Upper lobe of right lung (tissue), 1 donor: ENCODE results near the gene HSPB6. TPM values are rescaled to one million over a fixed set of nuclear protein-coding genes. Genes with fewer than 3 reads are reported as not detected.

Experiments used
- ATAC-seq: fragments of 200-7000 bp; cut with Tn5 transposase; one replicate; pipeline ENCODE4 v1.9.1; 2020; ENCODE audit warnings: mild to moderate bottlenecking, moderate library complexity
- DNase-seq: peaks from one replicate; pipeline ENCODE4 v3.0.0-alpha.2; 2020
- H3K27ac ChIP-seq: fragments of 200-600 bp; one replicate; pipeline ENCODE4 v1.8.0; 2022
- H3K27me3 ChIP-seq: fragments of 200-600 bp; one replicate; pipeline ENCODE4 v1.8.0; 2022; ENCODE audit warnings: mild to moderate bottlenecking
- H3K36me3 ChIP-seq: fragments of 200-600 bp; one replicate; pipeline ENCODE4 v1.8.0; 2022
- H3K4me1 ChIP-seq: fragments of 200-600 bp; one replicate; pipeline ENCODE4 v1.8.0; 2022
- H3K4me3 ChIP-seq: fragments of 200-600 bp; one replicate; pipeline ENCODE4 v1.8.0; 2022; ENCODE audit warnings: mild to moderate bottlenecking
- H3K9me3 ChIP-seq: fragments of 200-600 bp; one replicate; pipeline ENCODE4 v1.8.0; 2022
- CTCF ChIP-seq: fragments of 200-600 bp; IDR thresholded peaks from one replicate; pipeline ENCODE4 v1.8.0; 2022; ENCODE audit warnings: antibody characterized with exemption
- intact Hi-C: fragments of 100-400 bp; cut with DNase I; formaldehyde crosslinking; loops from one replicate; pipeline ENCODE4 v1.11.0; 2022
- total RNA-seq: library from RNA; stranded (reverse); fragmentation: NEBNext Ultra II Directional; extraction: Animal tissue kit (Norgen Biotek cat#: 25700); gene quantifications from one replicate; pipeline ENCODE4 v1.2.1, GENCODE V29; 2021
- donor health status: DM: no; HTN: yes; CAD: no; lungs with severe emphysema.

HSPB6 gene
- total RNA-seq, 1 donor from 2014 or later: 41.3 TPM

DNA sequence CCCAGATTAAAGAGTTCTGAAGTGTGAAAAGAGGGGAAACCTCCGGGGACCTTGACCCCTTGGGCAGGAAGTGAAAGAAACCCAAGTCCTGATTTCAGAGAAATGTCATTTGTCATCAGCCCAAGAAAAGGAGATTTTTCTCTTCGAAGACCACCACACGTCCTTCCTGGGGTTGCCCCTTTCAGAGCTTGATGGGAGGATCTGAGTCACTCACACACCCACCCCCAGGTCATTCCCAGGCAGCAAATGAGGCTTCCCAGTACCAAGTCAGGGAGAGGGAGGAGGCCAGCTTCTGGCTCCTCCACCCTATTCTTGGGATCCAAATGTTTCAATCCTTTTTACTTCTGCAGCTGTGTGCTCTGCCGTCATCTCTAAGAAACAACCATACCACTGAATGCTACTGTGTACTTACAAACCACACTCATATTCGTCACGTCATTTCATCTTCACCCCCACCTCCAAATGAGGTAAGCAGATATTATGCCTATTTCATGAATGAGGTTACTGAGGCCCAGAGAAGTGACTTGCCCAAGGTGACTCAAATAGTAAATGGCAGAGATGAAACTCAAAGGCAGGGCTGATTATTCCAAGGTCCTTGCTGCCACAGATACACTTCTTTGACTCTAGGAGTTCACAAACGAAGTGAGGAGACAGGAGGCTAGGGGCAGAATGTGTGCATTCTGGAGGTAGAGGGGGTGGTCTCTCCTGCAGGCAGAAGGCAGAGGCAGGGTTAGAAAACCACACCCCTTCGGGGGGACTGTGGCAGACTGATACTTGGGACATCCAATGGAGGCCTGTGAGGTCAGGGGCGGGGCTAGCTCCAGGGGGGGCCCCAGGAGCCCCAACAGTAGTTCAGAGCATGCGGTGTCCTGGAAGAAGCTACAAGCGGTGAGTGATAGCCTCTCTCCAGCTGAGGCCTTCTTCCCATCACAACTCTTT is 44.0 kb downstream of the HSPB6 start:
- no peak for ATAC-seq
- no peak overlapping the region for H3K4me3 ChIP-seq
- no peaks in the 10 kb centered on the region for H3K27me3 ChIP-seq
- intact Hi-C loops: no loop called here
- H3K4me1 ChIP-seq: peaks cover 13% of the 10 kb centered on the region
- no peaks in the 10 kb centered on the region for H3K36me3 ChIP-seq
- no peak overlapping the region for H3K27ac ChIP-seq
- no peaks in the 10 kb centered on the region for H3K9me3 ChIP-seq
- no peak for DNase-seq
- TF ChIP-seq CTCF: no peak

DNA sequence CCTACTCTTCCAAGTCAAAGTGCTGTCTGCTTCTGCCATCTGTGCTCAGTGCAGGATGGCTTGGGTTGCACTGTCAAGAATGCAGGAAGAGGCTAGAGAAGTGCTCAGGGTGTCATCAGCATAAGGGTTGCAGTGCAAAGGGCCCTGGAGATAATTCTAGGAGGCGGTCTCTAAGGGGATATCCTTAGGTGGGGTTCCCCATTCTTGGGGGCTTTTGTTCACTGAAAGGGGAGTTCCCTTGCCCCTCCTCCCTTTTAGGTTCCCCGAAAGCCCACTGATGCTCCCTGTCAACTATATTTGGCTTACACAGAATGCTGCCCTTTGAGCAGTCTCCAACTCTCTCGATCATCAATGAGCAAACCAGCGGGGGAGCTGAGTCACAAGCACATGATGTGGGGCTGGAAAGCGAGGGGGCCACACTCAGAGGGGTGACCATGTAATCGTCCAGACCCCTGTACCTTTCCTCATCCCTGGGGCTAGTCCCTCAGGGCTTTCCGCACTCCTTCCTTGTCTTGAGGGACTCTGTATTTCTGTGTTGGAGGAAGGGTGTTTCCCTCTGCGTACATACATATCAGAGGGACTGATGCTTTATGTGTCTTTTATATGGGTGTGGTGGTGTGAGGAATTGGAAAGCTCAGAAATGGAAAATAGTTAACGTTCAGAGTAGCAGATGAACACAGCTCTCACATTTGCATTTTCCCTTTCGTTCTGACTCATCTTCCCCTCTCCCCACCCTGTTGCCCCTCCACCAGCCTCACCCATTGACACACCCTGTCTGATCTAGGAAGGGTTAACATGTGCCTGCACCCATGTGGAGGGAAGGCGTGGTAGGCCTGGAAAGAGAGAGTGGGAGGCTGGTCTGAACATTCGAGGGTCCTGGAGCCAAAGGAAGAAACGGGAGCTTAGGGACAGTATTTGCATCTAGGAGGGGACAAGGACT is 45.8 kb downstream of the HSPB6 start:
- no peak for TF ChIP-seq CTCF
- intact Hi-C loops: no loop called here
- no peak overlapping the region for H3K4me3 ChIP-seq
- DNase-seq: no peak
- no peak for ATAC-seq
- H3K27me3 ChIP-seq: no peaks in the 10 kb centered on the region
- no peak overlapping the region for H3K27ac ChIP-seq
- no peaks in the 10 kb centered on the region for H3K36me3 ChIP-seq
- H3K4me1 ChIP-seq: peaks cover 9% of the 10 kb centered on the region
- no peaks in the 10 kb centered on the region for H3K9me3 ChIP-seq

GRCh38 chr19:35708391-35708790 is 48.4 kb downstream of the HSPB6 start:
- Histone ChIP-seq H3K4me1 (no peaks in the 10 kb centered on the region), H3K4me3 (no peak overlapping the region), H3K36me3 (no peaks in the 10 kb centered on the region), H3K9me3 (no peaks in the 10 kb centered on the region), H3K27me3 (no peaks in the 10 kb centered on the region), H3K27ac (no peak overlapping the region)
- ATAC-seq (no peak), DNase-seq (no peak)
- intact Hi-C loops: no loop called here
- TF ChIP-seq CTCF: no peak

Other genes starting within 250 kb of the HSPB6 start
- 79.8 TPM for gene DMKN, start 243.4 kb downstream of the HSPB6 start, total RNA-seq
- not detected for gene SBSN, start 228.7 kb downstream of the HSPB6 start, total RNA-seq
- not detected for gene GAPDHS, start 223.6 kb downstream of the HSPB6 start, total RNA-seq
- gene TMEM147, start 211.4 kb downstream of the HSPB6 start, total RNA-seq: 77.7 TPM
- not detected for gene ATP4A, start 193.4 kb downstream of the HSPB6 start, total RNA-seq
- not detected for gene PMIS2, start 170.9 kb downstream of the HSPB6 start, total RNA-seq
- 8.9 TPM for gene HAUS5, start 144.3 kb downstream of the HSPB6 start, total RNA-seq
- gene RBM42, start 128.0 kb downstream of the HSPB6 start, total RNA-seq: 64.5 TPM
- 0.72 TPM for gene ETV2, start 115.3 kb downstream of the HSPB6 start, total RNA-seq
- gene COX6B1, start 108.7 kb downstream of the HSPB6 start, total RNA-seq: 226 TPM
- not detected for gene UPK1A, start 90.5 kb downstream of the HSPB6 start, total RNA-seq
- 0.23 TPM for gene ZBTB32, start 52.5 kb downstream of the HSPB6 start, total RNA-seq
- gene KMT2B, start 39.0 kb downstream of the HSPB6 start, total RNA-seq: 36.6 TPM
- gene IGFLR1, start 14.6 kb downstream of the HSPB6 start, total RNA-seq: 16.9 TPM
- gene U2AF1L4, start 11.6 kb downstream of the HSPB6 start, total RNA-seq: 26.3 TPM
- gene PSENEN, start 11.4 kb downstream of the HSPB6 start, total RNA-seq: 51.0 TPM
- 11.3 TPM for gene LIN37, start 8.5 kb downstream of the HSPB6 start, total RNA-seq
- gene PROSER3, start 1.1 kb upstream of the HSPB6 start, total RNA-seq: 18.2 TPM
- 6.8 TPM for gene ARHGAP33, start 18.5 kb upstream of the HSPB6 start, total RNA-seq
- gene PRODH2, start 55.8 kb upstream of the HSPB6 start, total RNA-seq: not detected
- gene NPHS1, start 95.5 kb upstream of the HSPB6 start, total RNA-seq: not detected
- not detected for gene KIRREL2, start 99.9 kb upstream of the HSPB6 start, total RNA-seq
- gene APLP1, start 111.5 kb upstream of the HSPB6 start, total RNA-seq: 7.0 TPM
- gene NFKBID, start 143.5 kb upstream of the HSPB6 start, total RNA-seq: 19.5 TPM
- 44.0 TPM for gene HCST, start 145.5 kb upstream of the HSPB6 start, total RNA-seq
- gene TYROBP, start 151.3 kb upstream of the HSPB6 start, total RNA-seq: 367 TPM
- gene LRFN3, start 179.3 kb upstream of the HSPB6 start, total RNA-seq: 10.5 TPM
- 14.2 TPM for gene SDHAF1, start 238.2 kb upstream of the HSPB6 start, total RNA-seq